Fibroblast of skin of abdomen (primary cell): Measurements from ENCODE around the gene GBX1.

Source experiments
- DNase-seq: peaks from one replicate; pipeline ENCODE4 v3.0.0-alpha.2; 2013

Gene GBX1

GRCh38 chr7:151193203-151193978 lies 25.9 kb upstream of the GBX1 start:
- no peak for DNase-seq

- no peak for DNase-seq
These were observed 24.6 kb upstream of the GBX1 start for GRCh38 chr7:151192002-151192539.

GRCh38 chr7:151191544-151191943 lies 24.1 kb upstream of the GBX1 start:
- no peak for DNase-seq

GRCh38 chr7:151189038-151189437 lies 21.5 kb upstream of the GBX1 start:
- DNase-seq, result no peak

GRCh38 chr7:151188252-151188542 lies 20.7 kb upstream of the GBX1 start:
- no peak for DNase-seq

GRCh38 chr7:151187409-151188251 lies 20.1 kb upstream of the GBX1 start:
- DNase-seq, result no peak

GRCh38 chr7:151186640-151187408 lies 19.3 kb upstream of the GBX1 start, which contains the start of gene ASB10:
TSS of gene ASB10 (minus strand) at chr7:151187250. CDS start at chr7:151187130, 120 bp downstream.
- DNase-seq, result no peak

- DNase-seq, result no peak
These were observed 18.5 kb upstream of the GBX1 start for GRCh38 chr7:151185762-151186639.

GRCh38 chr7:151181011-151181431 lies 13.5 kb upstream of the GBX1 start:
- no peak for DNase-seq

- no peak for DNase-seq
These were observed 12.5 kb upstream of the GBX1 start for GRCh38 chr7:151179946-151180345.

GRCh38 chr7:151179287-151179860 lies 11.9 kb upstream of the GBX1 start:
- no peak for DNase-seq

GRCh38 chr7:151178831-151179230 lies 11.3 kb upstream of the GBX1 start:
- DNase-seq, result no peak

GRCh38 chr7:151178236-151178635 lies 10.7 kb upstream of the GBX1 start:
- no peak for DNase-seq

GRCh38 chr7:151177310-151177709 lies 9.8 kb upstream of the GBX1 start:
- no peak for DNase-seq

GRCh38 chr7:151176401-151176800 lies 8.9 kb upstream of the GBX1 start:
- DNase-seq, result no peak

GRCh38 chr7:151175793-151176311 lies 8.4 kb upstream of the GBX1 start:
- DNase-seq, result no peak

- DNase-seq, result no peak
These were observed 7.7 kb upstream of the GBX1 start for GRCh38 chr7:151175047-151175792.

GRCh38 chr7:151174246-151175046 lies 7.0 kb upstream of the GBX1 start:
- no peak for DNase-seq
